Caco-2 (cell line): ENCODE measurements around the gene ANTXR2. TPM values are rescaled to one million over a fixed set of nuclear protein-coding genes. Genes with fewer than 3 reads are reported as not detected.

ENCODE experiments used
- BruUV-seq: library from RNA; stranded (reverse); fragments of 400-500 nt; replicated peaks from 2 replicates; lab custom pipeline; 2021; lab: Mats Ljungman, UMichigan
- CTCF ChIA-PET: fragments of 300-600 bp; sonication (Branson Sonifier 250); formaldehyde crosslinking; loops from one replicate; lab custom pipeline; 2022; ENCODE audit warnings: antibody characterized with exemption; lab: Charles Lee
- POLR2A ChIA-PET: fragments of 300-600 bp; sonication (Branson Sonifier 250); formaldehyde crosslinking; loops from one replicate; lab custom pipeline; 2022; ENCODE audit warnings: antibody characterized with exemption; lab: Charles Lee
- DNase-seq, 2 experiments: peaks; one replicate each; pipeline versions ENCODE4 v3.0.0 to v3.0.0-alpha.2; 2020 to 2022
- H3K27me3 ChIP-seq: replicated peaks from 2 replicates; pipeline ENCODE4 v1.6.0; 2011; ENCODE audit warnings: low read length; ENCODE audit not compliant: control insufficient read depth, insufficient read depth
- H3K36me3 ChIP-seq: 2 replicates; pipeline ENCODE4 v1.5.1; 2011; ENCODE audit warnings: low read length; ENCODE audit not compliant: control insufficient read depth, insufficient read depth
- H3K4me1 ChIP-seq: fragments of 250-450 bp; sonication (Bioruptor Pico); 2 replicates; pipeline ENCODE4 v1.5.1; 2020; ENCODE audit warnings: mild to moderate bottlenecking
- H3K4me3 ChIP-seq: 2 replicates; pipeline ENCODE4 v1.5.1; 2011; ENCODE audit warnings: low read depth, mild to moderate bottlenecking, control low read depth, low read length
- H3K9me3 ChIP-seq: fragments of 250-450 bp; sonication (Bioruptor Pico); 2 replicates; pipeline ENCODE4 v1.5.1; 2020; ENCODE audit warnings: mild to moderate bottlenecking, moderate library complexity
- H3K27ac Mint-ChIP-seq: one replicate; pipeline ENCODE4 v1.8.0; 2022; ENCODE audit warnings: mixed read lengths; ENCODE audit not compliant: unreplicated experiment
- H3K27me3 Mint-ChIP-seq: one replicate; pipeline ENCODE4 v1.8.0; 2022; ENCODE audit warnings: mixed read lengths; ENCODE audit not compliant: insufficient read depth, unreplicated experiment
- H3K36me3 Mint-ChIP-seq: one replicate; pipeline ENCODE4 v1.8.0; 2022; ENCODE audit warnings: mild to moderate bottlenecking, mixed read lengths; ENCODE audit not compliant: insufficient read depth, unreplicated experiment
- H3K4me1 Mint-ChIP-seq: one replicate; pipeline ENCODE4 v1.8.0; 2022; ENCODE audit warnings: low read depth, mixed read lengths; ENCODE audit not compliant: unreplicated experiment
- H3K4me3 Mint-ChIP-seq: one replicate; pipeline ENCODE4 v1.8.0; 2022; ENCODE audit warnings: mild to moderate bottlenecking, moderate library complexity, mixed read lengths; ENCODE audit not compliant: unreplicated experiment
- H3K9me3 Mint-ChIP-seq: one replicate; pipeline ENCODE4 v1.8.0; 2022; ENCODE audit warnings: mixed read lengths; ENCODE audit not compliant: unreplicated experiment
- intact Hi-C: fragments of 100-400 bp; cut with micrococcal nuclease; formaldehyde crosslinking; loops from one replicate; pipeline ENCODE4 v1.10.0; 2022; ENCODE audit not compliant: unreplicated experiment
- total RNA-seq: library from RNA; stranded (reverse); gene quantifications from 2 replicates; pipeline ENCODE4 v1.2.3, GENCODE V29; 2022
- TF ChIP-seq, protein P1 (sequence below), 2 experiments: fragments of 200-600 bp in 1 of 2; IDR thresholded peaks; 1 replicate in 1 of 2; 2 replicates in 1 of 2; pipeline versions ENCODE4 v1.5.1 to v1.8.0; 2011 to 2022; ENCODE audit warnings: antibody characterized with exemption in 1 of 2, control low read depth in 1 of 2, inconsistent platforms in 1 of 2, low read depth in 1 of 2, low read length in 1 of 2, mild to moderate bottlenecking in 1 of 2, moderate library complexity in 1 of 2; ENCODE audit not compliant: insufficient read depth in 1 of 2, severe bottlenecking in 1 of 2, unreplicated experiment in 1 of 2

The ANTXR2 gene
- total RNA-seq, 1 experiment from 2014 or later, result 1.4 TPM

GRCh38 chr4:79959652-79960051, 113.4 kb downstream of the ANTXR2 start:
- Histone ChIP-seq H3K9me3 (no peaks in the 10 kb centered on the region), H3K4me1 (no peaks in the 10 kb centered on the region), H3K27me3 (no peaks in the 10 kb centered on the region), H3K4me3 (no peak overlapping the region), H3K36me3 (no peaks in the 10 kb centered on the region)
- TF ChIP-seq, protein P1, sequence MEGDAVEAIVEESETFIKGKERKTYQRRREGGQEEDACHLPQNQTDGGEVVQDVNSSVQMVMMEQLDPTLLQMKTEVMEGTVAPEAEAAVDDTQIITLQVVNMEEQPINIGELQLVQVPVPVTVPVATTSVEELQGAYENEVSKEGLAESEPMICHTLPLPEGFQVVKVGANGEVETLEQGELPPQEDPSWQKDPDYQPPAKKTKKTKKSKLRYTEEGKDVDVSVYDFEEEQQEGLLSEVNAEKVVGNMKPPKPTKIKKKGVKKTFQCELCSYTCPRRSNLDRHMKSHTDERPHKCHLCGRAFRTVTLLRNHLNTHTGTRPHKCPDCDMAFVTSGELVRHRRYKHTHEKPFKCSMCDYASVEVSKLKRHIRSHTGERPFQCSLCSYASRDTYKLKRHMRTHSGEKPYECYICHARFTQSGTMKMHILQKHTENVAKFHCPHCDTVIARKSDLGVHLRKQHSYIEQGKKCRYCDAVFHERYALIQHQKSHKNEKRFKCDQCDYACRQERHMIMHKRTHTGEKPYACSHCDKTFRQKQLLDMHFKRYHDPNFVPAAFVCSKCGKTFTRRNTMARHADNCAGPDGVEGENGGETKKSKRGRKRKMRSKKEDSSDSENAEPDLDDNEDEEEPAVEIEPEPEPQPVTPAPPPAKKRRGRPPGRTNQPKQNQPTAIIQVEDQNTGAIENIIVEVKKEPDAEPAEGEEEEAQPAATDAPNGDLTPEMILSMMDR (IDR thresholded peaks at IDR 0.05; ENCODE audit: insufficient read depth in 1 of 2, low read depth in 1 of 2, low read length in 1 of 2, severe bottlenecking in 1 of 2, unreplicated experiment in 1 of 2), result no peak
- DNase-seq, result no peak
- no peak overlapping the region for H3K27ac Mint-ChIP-seq
- no peak overlapping the region for H3K4me3 Mint-ChIP-seq
- no peaks in the 10 kb centered on the region for H3K27me3 Mint-ChIP-seq
- H3K9me3 Mint-ChIP-seq, result no peaks in the 10 kb centered on the region
- POLR2A ChIA-PET, result no interaction called here
- no peaks in the 10 kb centered on the region for H3K4me1 Mint-ChIP-seq
- intact Hi-C loops, result no loop called here
- BruUV-seq, result no TSS peak
- CTCF ChIA-PET, result no interaction called here
- no peaks in the 10 kb centered on the region for H3K36me3 Mint-ChIP-seq

DNA sequence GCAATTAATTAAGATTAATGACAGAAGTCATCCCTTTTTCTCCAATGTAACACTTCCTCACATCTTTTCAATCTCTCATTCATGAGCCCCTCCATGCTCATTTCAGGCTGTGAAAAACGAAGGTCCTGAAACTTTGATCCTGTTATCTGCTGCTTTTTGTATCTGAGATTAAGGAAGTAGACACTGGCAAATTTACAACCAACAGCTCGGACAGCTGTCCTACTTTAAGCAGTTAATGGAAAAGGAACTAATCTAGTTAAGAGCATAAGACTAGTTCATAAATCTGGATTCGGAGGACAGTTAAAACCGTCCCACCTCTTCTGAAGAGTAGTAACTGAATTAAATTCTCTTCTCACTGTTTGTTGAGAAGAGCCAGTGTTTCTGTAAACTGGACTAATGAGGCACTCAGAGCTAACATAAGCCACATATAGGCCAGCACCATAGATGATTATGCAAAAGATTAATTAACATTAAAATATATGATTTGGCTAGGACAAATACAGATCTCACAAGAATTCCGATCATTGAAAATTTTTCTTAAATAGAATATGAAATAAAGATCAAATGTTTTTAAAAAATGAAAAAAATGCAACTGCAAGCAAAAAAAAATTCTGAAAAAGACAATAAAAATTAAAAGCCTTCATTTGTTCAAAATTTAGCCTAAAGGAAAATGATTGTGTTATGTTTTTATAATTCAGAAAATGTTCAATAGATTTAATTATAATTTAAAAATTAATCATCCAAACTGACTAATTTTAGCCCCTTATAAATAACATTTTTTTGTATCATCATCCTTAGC, 114.4 kb downstream of the ANTXR2 start:
- H3K36me3 ChIP-seq, result no peaks in the 10 kb centered on the region
- no peak overlapping the region for H3K4me3 Mint-ChIP-seq
- intact Hi-C loops, result no loop called here

GRCh38 chr4:79949178-79949577, 123.9 kb downstream of the ANTXR2 start:
- no peak for DNase-seq
- BruUV-seq, result no TSS peak
- Histone ChIP-seq H3K4me1 (no peaks in the 10 kb centered on the region), H3K9me3 (no peaks in the 10 kb centered on the region), H3K4me3 (no peak overlapping the region), H3K27me3 (no peaks in the 10 kb centered on the region), H3K36me3 (no peaks in the 10 kb centered on the region)
- ChIA-PET POLR2A (no interaction called here), CTCF (no interaction called here)
- TF ChIP-seq, protein P1 (IDR thresholded peaks at IDR 0.05; ENCODE audit: insufficient read depth in 1 of 2, low read depth in 1 of 2, low read length in 1 of 2, severe bottlenecking in 1 of 2, unreplicated experiment in 1 of 2), result no peak
- intact Hi-C loops, result no loop called here
- Mint-ChIP-seq H3K27ac (no peak overlapping the region), H3K4me1 (no peaks in the 10 kb centered on the region), H3K9me3 (no peaks in the 10 kb centered on the region), H3K4me3 (no peak overlapping the region), H3K36me3 (no peaks in the 10 kb centered on the region), H3K27me3 (peaks cover 2% of the 10 kb centered on the region)

More for the DNA sequence above, 114.4 kb downstream of the ANTXR2 start:
- no peak overlapping the region for H3K4me3 ChIP-seq
- Mint-ChIP-seq H3K9me3 (no peaks in the 10 kb centered on the region), H3K27ac (no peak overlapping the region), H3K27me3 (no peaks in the 10 kb centered on the region), H3K4me1 (no peaks in the 10 kb centered on the region), H3K36me3 (no peaks in the 10 kb centered on the region)
- ChIA-PET POLR2A (no interaction called here), CTCF (no interaction called here)
- no TSS peak for BruUV-seq
- no peaks in the 10 kb centered on the region for H3K9me3 ChIP-seq
- DNase-seq, result no peak
- H3K27me3 ChIP-seq, result no peaks in the 10 kb centered on the region
- no peaks in the 10 kb centered on the region for H3K4me1 ChIP-seq
- TF ChIP-seq, protein P1 (IDR thresholded peaks at IDR 0.05; ENCODE audit: insufficient read depth in 1 of 2, low read depth in 1 of 2, low read length in 1 of 2, severe bottlenecking in 1 of 2, unreplicated experiment in 1 of 2), result no peak
